ENCODE results near the gene GATD1.
A peak's percentile ranks its signal among the peaks of the same experiment; 100 is the strongest.

The GATD1 gene

DNA sequence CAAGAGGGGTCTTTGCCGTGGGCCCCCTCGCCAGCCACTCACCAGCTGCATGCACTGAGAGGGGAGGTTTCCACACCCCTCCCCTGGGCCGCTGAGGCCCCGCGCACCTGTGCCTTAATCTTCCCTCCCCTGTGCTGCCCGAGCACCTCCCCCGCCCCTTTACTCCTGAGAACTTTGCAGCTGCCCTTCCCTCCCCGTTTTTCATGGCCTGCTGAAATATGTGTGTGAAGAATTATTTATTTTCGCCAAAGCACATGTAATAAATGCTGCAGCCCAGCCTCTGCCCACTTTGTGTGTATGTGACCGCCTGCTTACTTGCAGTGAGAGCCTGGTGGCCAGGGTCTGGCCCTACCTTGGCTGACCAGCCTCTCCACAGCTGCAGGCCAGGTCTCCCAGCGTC lies 47.7 kb upstream of the GATD1 start:
- Histone ChIP-seq H3K9ac (ENCODE audit: low read length) (no peak overlapping the region), H3K23ac (ENCODE audit: low read length) (no peak overlapping the region), H3K27me3 (ENCODE audit: insufficient read depth, low read length) (peaks cover 16% of the 10 kb centered on the region), H2AFZ (ENCODE audit: insufficient read depth, low read length, poor library complexity) (no peak overlapping the region), H3K4me3 (ENCODE audit: low read depth, low read length) (no peak overlapping the region), H2BK12ac (ENCODE audit: low read length) (no peak overlapping the region), H3K14ac (ENCODE audit: low read length) (no peak overlapping the region), H3K4ac (ENCODE audit: low read depth, low read length) (no peak overlapping the region), H4K8ac (ENCODE audit: low read depth, low read length) (no peak overlapping the region), H3K9me3 (ENCODE audit: insufficient read depth, low read depth, low read length) (peaks cover 2% of the 10 kb centered on the region), H2BK120ac (ENCODE audit: insufficient read depth, low read length, poor library complexity) (no peak overlapping the region), H2AK5ac (ENCODE audit: low read length) (no peak overlapping the region), H3K79me2 (ENCODE audit: control insufficient read depth, insufficient read depth, low read length, poor library complexity) (no peaks in the 10 kb centered on the region), H4K12ac (ENCODE audit: low read depth, low read length) (no peak overlapping the region), H3K18ac (ENCODE audit: low read length) (no peak overlapping the region), H3K36me3 (ENCODE audit: control insufficient read depth in 1 of 2, insufficient read depth in 2 of 2, low read length in 2 of 2) (peaks cover 25% of the 10 kb centered on the region in 2 experiments), H3K27ac (ENCODE audit: low read depth, low read length) (no peak overlapping the region), H3K4me1 (ENCODE audit: control insufficient read depth in 1 of 2, insufficient read depth in 2 of 2, low read length in 2 of 2) (peaks cover 32 to 34% of the 10 kb centered on the region in 2 experiments), H3K79me1 (ENCODE audit: low read length) (peaks cover 8% of the 10 kb centered on the region), H4K91ac (ENCODE audit: low read depth, low read length) (no peak overlapping the region), H3K4me2 (ENCODE audit: low read length) (no peak overlapping the region), H2BK5ac (ENCODE audit: low read depth, low read length, poor library complexity) (no peak overlapping the region)
- no peak for DNase-seq
- WGBS (ENCODE audit: extremely low coverage, insufficient coverage, insufficient read length) = no CpG with 5 or more reads among the region's 11 CpGs

DNA sequence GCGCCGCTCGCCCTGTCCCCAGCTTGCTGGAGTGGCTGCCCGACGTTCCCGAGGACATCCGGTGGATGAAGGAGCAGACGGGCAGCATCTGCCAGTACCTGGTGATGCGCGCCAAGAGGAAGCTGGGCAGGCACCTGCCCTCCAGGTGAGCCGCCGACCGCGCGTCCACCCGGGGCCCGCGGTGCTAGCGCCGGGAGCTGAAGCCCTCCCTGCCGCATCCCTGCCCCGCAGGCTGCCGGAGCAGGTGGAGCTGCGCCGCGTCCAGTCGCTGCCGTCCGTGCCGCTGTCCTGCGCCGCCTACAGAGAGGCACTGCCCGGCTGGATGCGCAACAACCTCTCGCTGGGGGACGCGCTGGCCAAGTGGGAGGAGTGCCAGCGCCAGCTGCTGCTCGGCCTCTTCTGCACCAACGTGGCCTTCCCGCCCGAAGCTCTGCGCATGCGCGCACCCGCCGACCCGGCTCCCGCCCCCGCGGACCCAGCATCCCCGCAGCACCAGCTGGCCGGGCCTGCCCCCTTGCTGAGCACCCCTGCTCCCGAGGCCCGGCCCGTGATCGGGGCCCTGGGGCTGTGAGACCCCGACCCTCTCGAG lies 47.1 kb upstream of the GATD1 start:
- H3K79me1 ChIP-seq (ENCODE audit: low read length) = peaks cover 11% of the 10 kb centered on the region
- no peak overlapping the region for H3K23ac ChIP-seq (ENCODE audit: low read length)
- no peak overlapping the region for H3K9ac ChIP-seq (ENCODE audit: low read length)
- no peak overlapping the region for H4K91ac ChIP-seq (ENCODE audit: low read depth, low read length)
- peaks cover 3% of the 10 kb centered on the region for H3K79me2 ChIP-seq (ENCODE audit: control insufficient read depth, insufficient read depth, low read length, poor library complexity)
- H3K9me3 ChIP-seq (ENCODE audit: insufficient read depth, low read depth, low read length) = peaks cover 2% of the 10 kb centered on the region
- H4K8ac ChIP-seq (ENCODE audit: low read depth, low read length) = no peak overlapping the region
- no peak for DNase-seq
- H2AFZ ChIP-seq (ENCODE audit: insufficient read depth, low read length, poor library complexity) = no peak overlapping the region
- H3K14ac ChIP-seq (ENCODE audit: low read length) = no peak overlapping the region
- peaks cover 11% of the 10 kb centered on the region for H3K27me3 ChIP-seq (ENCODE audit: insufficient read depth, low read length)
- H3K4me1 ChIP-seq (ENCODE audit: control insufficient read depth in 1 of 2, insufficient read depth in 2 of 2, low read length in 2 of 2) = peaks cover 27 to 28% of the 10 kb centered on the region in 2 experiments
- no peak overlapping the region for H2BK5ac ChIP-seq (ENCODE audit: low read depth, low read length, poor library complexity)
- H2AK5ac ChIP-seq (ENCODE audit: low read length) = no peak overlapping the region
- H2BK12ac ChIP-seq (ENCODE audit: low read length) = no peak overlapping the region
- peak overlapping the region; percentile 3 for H3K4me3 ChIP-seq (ENCODE audit: low read depth, low read length)
- no peak overlapping the region for H3K18ac ChIP-seq (ENCODE audit: low read length)
- no peak overlapping the region for H4K12ac ChIP-seq (ENCODE audit: low read depth, low read length)
- no peak overlapping the region for H3K4me2 ChIP-seq (ENCODE audit: low read length)
- H3K27ac ChIP-seq (ENCODE audit: low read depth, low read length) = no peak overlapping the region
- H2BK120ac ChIP-seq (ENCODE audit: insufficient read depth, low read length, poor library complexity) = no peak overlapping the region
- peaks cover 25% of the 10 kb centered on the region in 2 experiments for H3K36me3 ChIP-seq (ENCODE audit: control insufficient read depth in 1 of 2, insufficient read depth in 2 of 2, low read length in 2 of 2)
- no peak overlapping the region for H3K4ac ChIP-seq (ENCODE audit: low read depth, low read length)
- WGBS (ENCODE audit: extremely low coverage, insufficient coverage, insufficient read length) = no CpG with 5 or more reads among the region's 59 CpGs

DNA sequence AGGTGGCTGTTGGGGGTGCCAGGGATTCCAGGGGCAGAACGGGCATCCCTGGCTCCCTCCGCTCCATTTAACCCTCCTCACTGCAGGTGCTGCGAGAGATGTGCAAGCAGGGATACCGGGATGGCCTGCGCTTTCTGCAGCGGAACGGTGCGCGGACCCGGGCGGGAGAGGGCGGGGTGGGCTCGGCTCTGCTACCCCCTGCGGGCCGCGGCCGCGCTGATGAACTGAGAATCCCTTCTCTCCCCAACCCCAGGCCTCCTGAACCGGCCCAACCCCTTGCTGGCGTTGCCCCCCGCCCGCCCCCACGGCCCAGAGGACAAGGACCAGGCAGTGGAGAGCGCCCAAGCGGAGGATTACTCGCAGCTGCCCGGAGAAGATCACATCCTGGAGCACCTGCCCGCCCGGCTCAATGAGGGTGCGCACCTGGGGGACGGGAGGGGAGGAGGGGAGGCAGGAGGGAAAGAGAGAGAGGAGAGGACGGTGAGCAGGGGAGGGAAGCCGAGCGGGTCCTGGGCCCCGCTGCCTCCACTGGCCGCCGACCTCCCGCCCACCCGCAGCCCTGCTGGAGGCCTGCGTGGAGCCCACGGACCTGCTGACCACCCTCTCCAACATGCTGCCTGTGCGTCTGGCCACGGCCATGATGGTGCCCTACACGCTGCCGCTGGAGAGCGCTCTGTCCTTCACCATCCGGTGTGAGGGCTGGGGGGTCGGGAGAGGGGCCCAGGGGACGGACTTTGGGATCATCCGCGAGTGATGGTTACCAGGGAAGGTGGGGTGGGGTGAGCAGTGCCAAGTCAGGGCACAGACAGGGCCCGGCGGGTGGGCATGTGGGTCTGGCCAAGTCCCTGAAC lies 46.4 kb upstream of the GATD1 start:
- no peak overlapping the region for H3K27ac ChIP-seq (ENCODE audit: low read depth, low read length)
- H3K23ac ChIP-seq (ENCODE audit: low read length) = no peak overlapping the region
- H3K9me3 ChIP-seq (ENCODE audit: insufficient read depth, low read depth, low read length) = peaks cover 2% of the 10 kb centered on the region
- H2AK5ac ChIP-seq (ENCODE audit: low read length) = no peak overlapping the region
- no peak overlapping the region for H2BK12ac ChIP-seq (ENCODE audit: low read length)
- no peak overlapping the region for H4K12ac ChIP-seq (ENCODE audit: low read depth, low read length)
- H3K79me1 ChIP-seq (ENCODE audit: low read length) = peaks cover 15% of the 10 kb centered on the region
- H3K4me2 ChIP-seq (ENCODE audit: low read length) = no peak overlapping the region
- no peak overlapping the region for H2AFZ ChIP-seq (ENCODE audit: insufficient read depth, low read length, poor library complexity)
- no peak overlapping the region for H4K91ac ChIP-seq (ENCODE audit: low read depth, low read length)
- H3K4me3 ChIP-seq (ENCODE audit: low read depth, low read length) = no peak overlapping the region
- peaks cover 3% of the 10 kb centered on the region for H3K79me2 ChIP-seq (ENCODE audit: control insufficient read depth, insufficient read depth, low read length, poor library complexity)
- no peak overlapping the region for H3K4ac ChIP-seq (ENCODE audit: low read depth, low read length)
- no peak overlapping the region for H2BK5ac ChIP-seq (ENCODE audit: low read depth, low read length, poor library complexity)
- H3K36me3 ChIP-seq (ENCODE audit: control insufficient read depth in 1 of 2, insufficient read depth in 2 of 2, low read length in 2 of 2) = peaks cover 25% of the 10 kb centered on the region in 2 experiments
- no peak overlapping the region for H3K14ac ChIP-seq (ENCODE audit: low read length)
- no peak overlapping the region for H3K9ac ChIP-seq (ENCODE audit: low read length)
- peaks cover 26 to 27% of the 10 kb centered on the region in 2 experiments for H3K4me1 ChIP-seq (ENCODE audit: control insufficient read depth in 1 of 2, insufficient read depth in 2 of 2, low read length in 2 of 2)
- H4K8ac ChIP-seq (ENCODE audit: low read depth, low read length) = no peak overlapping the region
- no CpG with 5 or more reads among the region's 53 CpGs for WGBS (ENCODE audit: extremely low coverage, insufficient coverage, insufficient read length)
- no peak overlapping the region for H2BK120ac ChIP-seq (ENCODE audit: insufficient read depth, low read length, poor library complexity)
- H3K18ac ChIP-seq (ENCODE audit: low read length) = no peak overlapping the region
- peaks cover 6% of the 10 kb centered on the region for H3K27me3 ChIP-seq (ENCODE audit: insufficient read depth, low read length)
- no peak for DNase-seq

DNA sequence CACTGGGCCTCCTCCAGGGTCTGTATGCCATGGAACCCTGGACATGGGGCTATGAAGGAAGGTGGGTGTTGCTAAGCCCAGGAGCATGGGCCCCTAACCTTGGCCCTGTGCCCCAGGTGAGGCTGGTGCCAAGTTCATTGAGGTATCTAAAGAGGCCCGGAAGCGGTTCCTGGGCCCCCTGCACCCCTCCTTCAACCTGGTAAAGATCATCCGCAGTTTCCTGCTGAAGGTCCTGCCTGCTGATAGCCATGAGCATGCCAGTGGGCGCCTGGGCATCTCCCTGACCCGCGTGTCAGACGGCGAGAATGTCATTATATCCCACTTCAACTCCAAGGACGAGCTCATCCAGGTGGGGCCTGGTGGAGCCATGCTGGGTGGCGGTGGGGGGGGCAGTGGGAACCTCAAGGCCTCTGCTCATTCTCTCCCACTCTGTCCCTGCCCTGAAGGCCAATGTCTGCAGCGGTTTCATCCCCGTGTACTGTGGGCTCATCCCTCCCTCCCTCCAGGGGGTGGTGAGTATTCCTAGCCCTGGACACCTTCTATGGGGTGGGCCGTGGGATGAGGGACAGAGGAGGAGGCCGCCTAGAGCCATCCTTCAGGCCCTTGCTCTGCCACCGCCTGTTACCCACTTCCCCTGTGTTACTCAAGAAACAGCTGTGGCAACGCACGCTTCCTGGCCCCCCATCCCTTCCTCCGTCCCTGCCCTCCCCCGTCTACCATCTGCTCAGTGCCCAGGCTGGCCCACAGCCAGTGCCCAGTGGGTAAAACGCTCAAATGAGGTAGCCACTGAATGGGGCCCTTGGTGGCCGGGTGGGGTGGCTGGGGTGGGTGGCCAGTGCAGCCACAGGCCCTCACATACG lies 44.5 kb upstream of the GATD1 start:
- H3K4me1 ChIP-seq (ENCODE audit: control insufficient read depth in 1 of 2, insufficient read depth in 2 of 2, low read length in 2 of 2) = peaks cover 13 to 14% of the 10 kb centered on the region in 2 experiments
- H2AK5ac ChIP-seq (ENCODE audit: low read length) = no peak overlapping the region
- H4K12ac ChIP-seq (ENCODE audit: low read depth, low read length) = no peak overlapping the region
- no peak overlapping the region for H3K9ac ChIP-seq (ENCODE audit: low read length)
- H3K79me2 ChIP-seq (ENCODE audit: control insufficient read depth, insufficient read depth, low read length, poor library complexity) = peaks cover 3% of the 10 kb centered on the region
- no peak overlapping the region for H3K18ac ChIP-seq (ENCODE audit: low read length)
- peaks cover 2% of the 10 kb centered on the region for H3K9me3 ChIP-seq (ENCODE audit: insufficient read depth, low read depth, low read length)
- no peak overlapping the region for H3K4me2 ChIP-seq (ENCODE audit: low read length)
- no peak overlapping the region for H3K27ac ChIP-seq (ENCODE audit: low read depth, low read length)
- no peak overlapping the region for H4K8ac ChIP-seq (ENCODE audit: low read depth, low read length)
- no peak overlapping the region for H2AFZ ChIP-seq (ENCODE audit: insufficient read depth, low read length, poor library complexity)
- peaks cover 25% of the 10 kb centered on the region in 2 experiments for H3K36me3 ChIP-seq (ENCODE audit: control insufficient read depth in 1 of 2, insufficient read depth in 2 of 2, low read length in 2 of 2)
- no peak overlapping the region for H4K91ac ChIP-seq (ENCODE audit: low read depth, low read length)
- H2BK120ac ChIP-seq (ENCODE audit: insufficient read depth, low read length, poor library complexity) = no peak overlapping the region
- no peak for DNase-seq
- no peaks in the 10 kb centered on the region for H3K27me3 ChIP-seq (ENCODE audit: insufficient read depth, low read length)
- no CpG with 5 or more reads among the region's 22 CpGs for WGBS (ENCODE audit: extremely low coverage, insufficient coverage, insufficient read length)
- H3K4me3 ChIP-seq (ENCODE audit: low read depth, low read length) = no peak overlapping the region
- H2BK5ac ChIP-seq (ENCODE audit: low read depth, low read length, poor library complexity) = no peak overlapping the region
- no peak overlapping the region for H3K14ac ChIP-seq (ENCODE audit: low read length)
- H3K79me1 ChIP-seq (ENCODE audit: low read length) = peaks cover 7% of the 10 kb centered on the region
- no peak overlapping the region for H2BK12ac ChIP-seq (ENCODE audit: low read length)
- H3K4ac ChIP-seq (ENCODE audit: low read depth, low read length) = no peak overlapping the region
- H3K23ac ChIP-seq (ENCODE audit: low read length) = no peak overlapping the region
